AG09319 (cell line): ENCODE data around the gene MUL1.

Experiments
- DNase-seq: peaks from one replicate; pipeline ENCODE4 v3.0.0-alpha.2; 2010; ENCODE audit warnings: low read depth; ENCODE audit errors: extremely low read depth
- CTCF ChIP-seq: IDR thresholded peaks from 2 replicates; pipeline ENCODE4 v1.5.1; 2011; ENCODE audit warnings: low read depth, mild to moderate bottlenecking, inconsistent platforms, low read length, moderate library complexity

Gene MUL1

GRCh38 chr1:20507564-20508410, at the start of gene MUL1:
TSS of gene MUL1 (minus strand) at chr1:20508151. CDS start at chr1:20508024, 127 bp downstream.
- TF ChIP-seq CTCF = no peak
- DNase-seq = peak; percentile 71

- no peak for TF ChIP-seq CTCF
- DNase-seq = no peak
Observed at GRCh38 chr1:20555758-20556120, 47.8 kb upstream of the MUL1 start.

- DNase-seq = no peak
- no peak for TF ChIP-seq CTCF
Observed at GRCh38 chr1:20555025-20555757, 47.2 kb upstream of the MUL1 start.

- TF ChIP-seq CTCF = no peak
Observed at GRCh38 chr1:20552728-20553445, 44.9 kb upstream of the MUL1 start.

GRCh38 chr1:20551945-20552727, 44.2 kb upstream of the MUL1 start, which contains the start of gene FAM43B:
TSS of gene FAM43B (plus strand) at chr1:20552573. CDS start at chr1:20552974, 401 bp downstream.
- no peak for TF ChIP-seq CTCF

More at GRCh38 chr1:20552728-20553445, 44.9 kb upstream of the MUL1 start:
- DNase-seq = no peak

GRCh38 chr1:20551161-20551560, 43.2 kb upstream of the MUL1 start:
- TF ChIP-seq CTCF = no peak
- no peak for DNase-seq

More at GRCh38 chr1:20551945-20552727, 44.2 kb upstream of the MUL1 start, which contains the start of gene FAM43B:
- no peak for DNase-seq
